ENCODE data around the gene FHL2.

DNA sequence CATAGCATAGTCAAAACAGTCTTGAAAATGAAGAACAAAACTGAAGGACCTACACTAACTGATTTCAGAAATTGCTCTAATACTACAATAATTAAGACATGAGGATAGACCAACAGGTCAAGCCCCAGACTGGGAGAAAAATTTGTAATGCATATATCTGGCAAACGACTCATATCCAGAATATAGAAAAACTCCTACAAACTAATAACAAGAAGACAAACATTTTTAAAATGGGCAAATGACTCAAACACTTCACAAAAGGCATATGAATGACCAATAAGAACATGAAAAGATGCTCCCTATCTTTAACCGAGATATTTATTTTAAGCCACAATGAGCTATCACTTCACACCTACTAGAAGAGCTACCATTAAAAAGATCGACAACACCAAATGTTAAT lies 83.5 kb downstream of the FHL2 start:
- no peak for TF ChIP-seq POLR2AphosphoS5 (IDR thresholded peaks at IDR 0.05; ENCODE audit: borderline replicate concordance, low read depth, low read length)
- TF ChIP-seq EZH2 (IDR thresholded peaks at IDR 0.05): no peak
